Coronary artery (tissue), 2 donors: ENCODE measurements around the gene RHOV.

Source experiments
- DNase-seq: peaks from one replicate; pipeline ENCODE4 v3.0.0-alpha.2; 2017; ENCODE audit warnings: low spot score
- H3K27ac ChIP-seq, 2 donors: fragments of 200-600 bp; sonication (generic); one replicate each; pipeline ENCODE4 v1.5.1; 2016 to 2019
- H3K4me3 ChIP-seq: fragments of 200-600 bp; sonication (generic); 2 replicates; pipeline ENCODE4 v1.5.1; 2016; ENCODE audit warnings: mild to moderate bottlenecking, moderate library complexity
- CTCF ChIP-seq: fragments of 200-600 bp; sonication (generic); IDR thresholded peaks from one replicate; pipeline ENCODE4 v1.5.1; 2019; ENCODE audit warnings: antibody characterized with exemption

The RHOV gene

GRCh38 chr15:40902605-40903561, 28.8 kb upstream of the RHOV start:
- no peak for TF ChIP-seq CTCF
- peak overlapping the region in 1 of 2 donors; percentile 36 for H3K27ac ChIP-seq
- H3K4me3 ChIP-seq, result no peak overlapping the region
- DNase-seq, result no peak

- Histone ChIP-seq H3K4me3 (no peak overlapping the region), H3K27ac (no peak overlapping the region)
- no peak for DNase-seq
- no peak for TF ChIP-seq CTCF
Measured at GRCh38 chr15:40901053-40901443, 27.0 kb upstream of the RHOV start.

GRCh38 chr15:40900256-40901052, 26.4 kb upstream of the RHOV start:
- no peak for DNase-seq
- no peak overlapping the region for H3K4me3 ChIP-seq
- H3K27ac ChIP-seq, result no peak overlapping the region
- no peak for TF ChIP-seq CTCF

GRCh38 chr15:40899536-40900207, 25.6 kb upstream of the RHOV start:
- no peak overlapping the region for H3K27ac ChIP-seq
- TF ChIP-seq CTCF, result no peak
- no peak for DNase-seq
- no peak overlapping the region for H3K4me3 ChIP-seq

GRCh38 chr15:40894681-40895448, 20.8 kb upstream of the RHOV start:
- Histone ChIP-seq H3K27ac (peak overlapping the region; percentile 87 to 92), H3K4me3 (peak overlapping the region; percentile 89)
- TF ChIP-seq CTCF, result no peak
- DNase-seq, result no peak
